Lung (tissue), 12 donors: ENCODE results near the gene FAM124B. TPM values are rescaled to one million over a fixed set of nuclear protein-coding genes. Genes with fewer than 3 reads are reported as not detected.

Experiments
- ATAC-seq: fragments of 200-7000 bp; cut with Tn5 transposase; one replicate; pipeline ENCODE4 v1.9.1; 2020; ENCODE audit warnings: moderate number of reproducible peaks; ENCODE audit not compliant: insufficient read depth, low FRiP score
- DNase-seq, 3 donors: peaks; one replicate each; pipeline ENCODE4 v3.0.0-alpha.2; 2013 to 2017
- H3K27ac ChIP-seq, 2 donors: one replicate each; pipeline ENCODE4 v1.5.1; 2013; ENCODE audit warnings: mild to moderate bottlenecking in 2 of 2, moderate library complexity in 2 of 2, control low read depth in 1 of 2, inconsistent platforms in 1 of 2, low read depth in 1 of 2, low read length in 1 of 2
- H3K27me3 ChIP-seq, 3 donors: one replicate each; pipeline ENCODE4 v1.5.1; 2013; ENCODE audit warnings: low read length in 2 of 3; ENCODE audit not compliant: control insufficient read depth in 3 of 3, insufficient read depth in 3 of 3
- H3K36me3 ChIP-seq, 4 donors: one replicate each; pipeline ENCODE4 v1.5.1; 2013; ENCODE audit warnings: low read length in 4 of 4, mild to moderate bottlenecking in 1 of 4, moderate library complexity in 1 of 4; ENCODE audit not compliant: control insufficient read depth in 4 of 4, insufficient read depth in 4 of 4
- H3K4me1 ChIP-seq, 5 donors: one replicate each; pipeline ENCODE4 v1.5.1; 2013; ENCODE audit warnings: low read length in 5 of 5, mild to moderate bottlenecking in 2 of 5, moderate library complexity in 1 of 5; ENCODE audit not compliant: control insufficient read depth in 5 of 5, insufficient read depth in 5 of 5
- H3K4me3 ChIP-seq: one replicate; pipeline ENCODE4 v1.5.1; 2013; ENCODE audit warnings: mild to moderate bottlenecking, control low read depth, moderate library complexity
- H3K9ac ChIP-seq, 2 donors: one replicate each; pipeline ENCODE4 v1.5.1; 2013; ENCODE audit warnings: low read length in 2 of 2, control low read depth in 1 of 2; ENCODE audit not compliant: insufficient read depth in 1 of 2
- H3K9me3 ChIP-seq, 4 donors: one replicate each; pipeline ENCODE4 v1.5.1; 2013; ENCODE audit warnings: low read length in 3 of 4, mild to moderate bottlenecking in 1 of 4, moderate library complexity in 1 of 4; ENCODE audit not compliant: control insufficient read depth in 4 of 4, insufficient read depth in 3 of 4
- whole genome bisulfite sequencing, 2 donors: extraction: QIAGEN DNeasy Blood & Tissue Kit; methylation state at CpG; one replicate each; pipeline ENCODE4 v1.1.7; 2013; 5-methylcytosine and 5-hydroxymethylcytosine counted together
- polyA plus RNA-seq, 2 donors: library from polyadenylated mRNA; stranded (reverse); fragments of 200-250 nt; gene quantifications; one replicate each; pipeline ENCODE4 v1.2.1, GENCODE V29; 2013
- total RNA-seq, 2 donors: library from RNA; depleted of rRNA in 1 of 2; stranded (reverse); fragments of >200 nt in 1 of 2; gene quantifications; one replicate each; pipeline ENCODE4 v1.2.1, GENCODE V29; 2014 to 2021
- TF ChIP-seq, protein P1 (sequence below): IDR thresholded peaks from 2 replicates; pipeline ENCODE4 v1.5.1; 2012; ENCODE audit warnings: mild to moderate bottlenecking; ENCODE audit errors: control extremely low read depth, extremely low read depth
- donor health status: control.
- donor health status: control.
- donor health status: Bipolar disorder and iron deficiency.
- donor health status: healthy.
- donor health status: DM: yes; HTN: yes; CAD: no.

Gene FAM124B
- total and polyA plus RNA-seq, 4 donors: 0.71 to 21.4 (median 1.7) TPM

DNA sequence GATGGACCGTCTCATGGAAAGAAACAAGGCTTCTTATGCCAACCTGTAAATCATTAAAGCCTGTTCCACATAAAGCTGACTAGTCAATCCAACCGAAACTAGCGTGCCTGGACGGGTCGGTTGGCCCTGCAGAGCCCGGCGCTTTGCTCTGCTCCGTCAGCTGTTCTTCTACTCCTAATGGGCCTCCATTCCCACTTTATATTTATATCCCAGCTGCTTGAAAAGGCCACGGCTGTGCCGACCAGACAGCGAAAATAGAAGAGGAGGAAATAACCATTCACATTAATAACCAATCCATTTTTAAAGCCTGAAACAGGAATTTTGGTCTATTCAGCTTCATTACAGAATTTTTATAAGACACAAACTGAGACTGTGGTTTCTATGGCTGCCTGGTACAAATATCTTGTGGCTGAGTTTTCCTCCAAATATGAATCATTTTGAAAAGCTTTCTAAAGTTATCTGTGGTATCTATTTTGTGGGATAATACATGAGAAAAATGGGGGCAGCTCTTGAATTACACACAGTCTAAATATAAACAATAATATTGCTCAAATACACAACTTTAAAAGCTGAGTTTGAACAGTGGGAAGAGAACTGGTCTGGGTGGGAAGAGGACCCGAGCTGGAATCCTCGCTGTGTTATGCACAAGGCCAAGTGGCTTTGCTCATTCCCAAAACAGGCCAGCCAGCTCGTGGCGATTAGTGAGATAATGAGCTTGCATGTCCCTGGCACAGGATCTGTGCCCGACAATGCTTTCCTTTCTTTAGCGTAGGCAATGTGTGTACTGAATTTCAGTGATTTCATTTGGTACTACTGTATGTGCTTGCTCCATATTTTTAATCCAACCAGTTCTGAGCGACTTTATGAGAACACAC lies 10.5 kb upstream of the FAM124B start:
- H3K4me3 ChIP-seq: no peak overlapping the region
- DNase-seq: peak; percentile 28 to 52 (median 47)

DNA sequence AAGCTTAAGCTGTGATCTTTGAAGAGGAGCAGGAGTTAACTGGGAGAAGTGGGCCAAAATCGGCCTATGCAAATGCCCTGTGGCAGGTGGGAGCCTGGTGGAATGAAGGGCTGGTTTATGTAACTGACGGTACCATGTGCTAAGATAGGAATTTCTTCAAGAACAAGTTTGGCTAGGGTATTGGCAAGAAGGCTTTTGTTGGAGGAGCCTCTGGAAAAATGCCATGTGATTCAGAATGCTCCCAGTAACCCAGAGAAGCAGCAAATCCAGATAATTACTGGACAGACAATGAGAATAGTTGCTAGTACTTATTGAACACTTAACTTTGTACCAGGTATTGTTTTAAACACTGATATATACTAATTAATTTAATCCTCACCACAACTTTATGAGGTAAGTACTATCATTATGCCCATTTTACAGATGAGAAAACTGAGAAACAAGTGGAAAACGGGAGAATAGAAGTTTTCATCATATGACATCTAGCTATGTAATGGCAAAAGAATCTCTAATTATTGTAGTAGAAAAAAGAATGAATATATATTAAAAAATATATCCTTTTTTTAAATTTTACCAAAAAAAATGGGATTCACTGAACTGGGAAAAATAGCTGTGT lies 9.1 kb upstream of the FAM124B start:
- H3K4me3 ChIP-seq: no peak overlapping the region
- no peak overlapping the region for H3K9ac ChIP-seq
- WGBS, 2 donors: 93 to 99% methylated on average over 3 of the region's 3 CpGs
- no peaks in the 10 kb centered on the region for H3K9me3 ChIP-seq
- H3K27me3 ChIP-seq: no peaks in the 10 kb centered on the region
- ATAC-seq (no peak), DNase-seq (no peak)
- TF ChIP-seq, protein P1, sequence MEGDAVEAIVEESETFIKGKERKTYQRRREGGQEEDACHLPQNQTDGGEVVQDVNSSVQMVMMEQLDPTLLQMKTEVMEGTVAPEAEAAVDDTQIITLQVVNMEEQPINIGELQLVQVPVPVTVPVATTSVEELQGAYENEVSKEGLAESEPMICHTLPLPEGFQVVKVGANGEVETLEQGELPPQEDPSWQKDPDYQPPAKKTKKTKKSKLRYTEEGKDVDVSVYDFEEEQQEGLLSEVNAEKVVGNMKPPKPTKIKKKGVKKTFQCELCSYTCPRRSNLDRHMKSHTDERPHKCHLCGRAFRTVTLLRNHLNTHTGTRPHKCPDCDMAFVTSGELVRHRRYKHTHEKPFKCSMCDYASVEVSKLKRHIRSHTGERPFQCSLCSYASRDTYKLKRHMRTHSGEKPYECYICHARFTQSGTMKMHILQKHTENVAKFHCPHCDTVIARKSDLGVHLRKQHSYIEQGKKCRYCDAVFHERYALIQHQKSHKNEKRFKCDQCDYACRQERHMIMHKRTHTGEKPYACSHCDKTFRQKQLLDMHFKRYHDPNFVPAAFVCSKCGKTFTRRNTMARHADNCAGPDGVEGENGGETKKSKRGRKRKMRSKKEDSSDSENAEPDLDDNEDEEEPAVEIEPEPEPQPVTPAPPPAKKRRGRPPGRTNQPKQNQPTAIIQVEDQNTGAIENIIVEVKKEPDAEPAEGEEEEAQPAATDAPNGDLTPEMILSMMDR: no peak
- no peaks in the 10 kb centered on the region for H3K36me3 ChIP-seq
- H3K27ac ChIP-seq: no peak overlapping the region
- peaks cover 0 to 4% (median 3%) of the 10 kb centered on the region in 5 donors for H3K4me1 ChIP-seq

More for the DNA sequence above, 10.5 kb upstream of the FAM124B start:
- Histone ChIP-seq H3K4me1 (peaks cover 0 to 4% (median 3%) of the 10 kb centered on the region in 5 donors), H3K27me3 (no peaks in the 10 kb centered on the region), H3K27ac (no peak overlapping the region), H3K36me3 (no peaks in the 10 kb centered on the region), H3K9ac (peak overlapping the region in 1 of 2 donors; percentile 54), H3K9me3 (no peaks in the 10 kb centered on the region)
- ATAC-seq: peak; percentile 47
- TF ChIP-seq, protein P1: no peak
- 75 to 80% methylated on average over 18 of the region's 18 CpGs for WGBS, 2 donors

DNA sequence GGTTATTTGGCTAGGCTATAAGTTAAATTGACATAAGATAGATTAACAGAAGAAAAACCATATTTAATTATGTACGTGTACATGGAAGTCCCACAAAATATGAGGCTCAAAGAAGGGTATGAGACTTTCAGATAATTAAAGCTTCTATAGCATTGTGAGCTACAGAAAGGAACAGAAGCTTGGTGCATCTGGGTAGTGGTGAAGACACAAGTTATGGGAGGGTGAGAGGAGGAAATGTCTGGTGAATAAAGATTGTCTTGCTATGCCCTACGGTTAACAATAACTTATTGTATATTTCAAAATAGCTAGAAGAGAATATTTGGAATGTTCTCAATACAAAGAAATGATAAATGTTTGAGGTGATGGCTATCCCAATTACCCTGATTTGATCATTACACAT lies 6.8 kb upstream of the FAM124B start:
- H3K27me3 ChIP-seq: no peaks in the 10 kb centered on the region
- H3K4me1 ChIP-seq: peaks cover 0 to 6% (median 3%) of the 10 kb centered on the region in 5 donors
- no peak overlapping the region for H3K9ac ChIP-seq
- TF ChIP-seq, protein P1: no peak
- no peak overlapping the region for H3K27ac ChIP-seq
- ATAC-seq (no peak), DNase-seq (no peak)
- peaks cover 0 to 6% (median 0%) of the 10 kb centered on the region in 4 donors for H3K9me3 ChIP-seq
- no peaks in the 10 kb centered on the region for H3K36me3 ChIP-seq
- 26 to 48% methylated on average over 2 of the region's 2 CpGs for WGBS, 2 donors
- H3K4me3 ChIP-seq: no peak overlapping the region
